IPS DF 6.9 (cell line): ENCODE results near the gene WDR1.

Experiments
- DNase-seq: peaks from one replicate; pipeline ENCODE4 v3.0.0-alpha.2; 2013; ENCODE audit warnings: low read depth, low spot score
- H3K27ac ChIP-seq: one replicate; pipeline ENCODE4 v1.5.1; 2013; ENCODE audit warnings: low read length, control low read depth
- H3K27me3 ChIP-seq: 2 replicates; pipeline ENCODE4 v1.6.1; 2013; ENCODE audit warnings: mild to moderate bottlenecking, low read length; ENCODE audit not compliant: control insufficient read depth, insufficient read depth
- H3K36me3 ChIP-seq: 2 replicates; pipeline ENCODE4 v1.6.1; 2013; ENCODE audit warnings: low read length; ENCODE audit not compliant: control insufficient read depth, insufficient read depth
- H3K4me1 ChIP-seq: 2 replicates; pipeline ENCODE4 v1.6.1; 2013; ENCODE audit warnings: low read length; ENCODE audit not compliant: control insufficient read depth, insufficient read depth
- H3K4me3 ChIP-seq: 2 replicates; pipeline ENCODE4 v1.5.1; 2013; ENCODE audit warnings: mild to moderate bottlenecking, low read length
- H3K9me3 ChIP-seq: 2 replicates; pipeline ENCODE4 v1.6.1; 2013; ENCODE audit warnings: low read length, inconsistent platforms; ENCODE audit not compliant: control insufficient read depth, insufficient read depth
- WGBS: extraction: QIAGEN DNeasy Blood & Tissue Kit; methylation state at CpG from one replicate; pipeline ENCODE4 v1.1.7; 2013; ENCODE audit warnings: mixed read lengths, missing lambda C conversion rate; ENCODE audit not compliant: insufficient read length, insufficient coverage; 5-methylcytosine and 5-hydroxymethylcytosine counted together

The WDR1 gene

GRCh38 chr4:10066206-10066605 is 50.4 kb downstream of the WDR1 start:
- WGBS, result no CpG with 5 or more reads among the region's 2 CpGs
- Histone ChIP-seq H3K4me3 (no peak overlapping the region), H3K9me3 (no peaks in the 10 kb centered on the region), H3K27ac (no peak overlapping the region), H3K36me3 (no peaks in the 10 kb centered on the region), H3K27me3 (no peaks in the 10 kb centered on the region), H3K4me1 (peaks cover 3% of the 10 kb centered on the region; the same call in 1 of the 2 replicates)
- no peak for DNase-seq

- Histone ChIP-seq H3K36me3 (no peaks in the 10 kb centered on the region), H3K27ac (no peak overlapping the region), H3K4me3 (no peak overlapping the region), H3K4me1 (peaks cover 3% of the 10 kb centered on the region; the same call in 1 of the 2 replicates), H3K27me3 (no peaks in the 10 kb centered on the region), H3K9me3 (no peaks in the 10 kb centered on the region)
- DNase-seq, result peak; percentile 25
- WGBS, result no CpG with 5 or more reads among the region's 9 CpGs
Measured at GRCh38 chr4:10063544-10064300, 52.9 kb downstream of the WDR1 start.

- H3K9me3 ChIP-seq, result no peaks in the 10 kb centered on the region
- peaks cover 3% of the 10 kb centered on the region; the same call in 1 of the 2 replicates for H3K4me1 ChIP-seq
- H3K36me3 ChIP-seq, result no peaks in the 10 kb centered on the region
- no peak overlapping the region for H3K27ac ChIP-seq
- no peaks in the 10 kb centered on the region for H3K27me3 ChIP-seq
- DNase-seq, result no peak
- WGBS, result no CpG with 5 or more reads among the region's 3 CpGs
- no peak overlapping the region for H3K4me3 ChIP-seq
Measured at GRCh38 chr4:10061650-10062415, 54.8 kb downstream of the WDR1 start.

- no peaks in the 10 kb centered on the region for H3K4me1 ChIP-seq
- no peaks in the 10 kb centered on the region for H3K36me3 ChIP-seq
- no peak overlapping the region for H3K4me3 ChIP-seq
- no peaks in the 10 kb centered on the region for H3K27me3 ChIP-seq
- no peak overlapping the region for H3K27ac ChIP-seq
- no peak for DNase-seq
- no peaks in the 10 kb centered on the region for H3K9me3 ChIP-seq
- no CpG with 5 or more reads among the region's 7 CpGs for WGBS
Measured at GRCh38 chr4:10058371-10058770, 58.2 kb downstream of the WDR1 start.

- Histone ChIP-seq H3K9me3 (no peaks in the 10 kb centered on the region), H3K4me3 (no peak overlapping the region), H3K27ac (no peak overlapping the region), H3K4me1 (no peaks in the 10 kb centered on the region), H3K27me3 (no peaks in the 10 kb centered on the region), H3K36me3 (no peaks in the 10 kb centered on the region)
- no CpG with 5 or more reads among the region's 4 CpGs for WGBS
- DNase-seq, result no peak
Measured at GRCh38 chr4:10057023-10057395, 59.6 kb downstream of the WDR1 start.

- H3K4me3 ChIP-seq, result no peak overlapping the region
- H3K36me3 ChIP-seq, result no peaks in the 10 kb centered on the region
- no peaks in the 10 kb centered on the region for H3K4me1 ChIP-seq
- no peak overlapping the region for H3K27ac ChIP-seq
- WGBS, result no CpG with 5 or more reads among the region's 8 CpGs
- H3K27me3 ChIP-seq, result no peaks in the 10 kb centered on the region
- no peak for DNase-seq
- H3K9me3 ChIP-seq, result no peaks in the 10 kb centered on the region
Measured at GRCh38 chr4:10056334-10057022, 60.1 kb downstream of the WDR1 start.

GRCh38 chr4:10055871-10056270 is 60.7 kb downstream of the WDR1 start:
- DNase-seq, result no peak
- WGBS, result no CpG with 5 or more reads among the region's 4 CpGs
- H3K27me3 ChIP-seq, result no peaks in the 10 kb centered on the region
- no peak overlapping the region for H3K4me3 ChIP-seq
- H3K4me1 ChIP-seq, result no peaks in the 10 kb centered on the region
- H3K9me3 ChIP-seq, result no peaks in the 10 kb centered on the region
- no peak overlapping the region for H3K27ac ChIP-seq
- H3K36me3 ChIP-seq, result no peaks in the 10 kb centered on the region

- WGBS, result no CpG with 5 or more reads among the region's 4 CpGs
- DNase-seq, result no peak
- no peak overlapping the region for H3K4me3 ChIP-seq
- H3K4me1 ChIP-seq, result 0 out of 2 replicates have a peak, but pooled peaks cover 3% of the 10 kb centered on the region
- no peaks in the 10 kb centered on the region for H3K36me3 ChIP-seq
- no peaks in the 10 kb centered on the region for H3K27me3 ChIP-seq
- no peaks in the 10 kb centered on the region for H3K9me3 ChIP-seq
- no peak overlapping the region for H3K27ac ChIP-seq
Measured at GRCh38 chr4:10054571-10055041, 62.0 kb downstream of the WDR1 start.

- no CpG with 5 or more reads among the region's 8 CpGs for WGBS
- no peak for DNase-seq
Measured at GRCh38 chr4:10053635-10054453, 62.8 kb downstream of the WDR1 start.

More at GRCh38 chr4:10053635-10054453, 62.8 kb downstream of the WDR1 start:
- H3K27ac ChIP-seq, result no peak overlapping the region
- 0 out of 2 replicates have a peak, but pooled peaks cover 3% of the 10 kb centered on the region for H3K4me1 ChIP-seq
- H3K36me3 ChIP-seq, result no peaks in the 10 kb centered on the region
- no peak overlapping the region for H3K4me3 ChIP-seq
- no peaks in the 10 kb centered on the region for H3K9me3 ChIP-seq
- no peaks in the 10 kb centered on the region for H3K27me3 ChIP-seq
